Right atrium auricular region (tissue), 2 donors: ENCODE measurements around the gene PTPRD. TPM values are rescaled to one million over a fixed set of nuclear protein-coding genes. Genes with fewer than 3 reads are reported as not detected.
"Not testable (repeated sequence)": the region's sequence is repeated elsewhere in the genome, so short reads cannot be mapped to it uniquely, and the experiment has no call there.

Source experiments
- DNase-seq: peaks from one replicate; pipeline ENCODE4 v3.0.0-alpha.2; 2019; ENCODE audit warnings: low spot score
- H3K27ac ChIP-seq, 2 donors: fragments of 200-600 bp; sonication (generic); 1 replicate in 1 of 2; 2 replicates in 1 of 2; pipeline ENCODE4 v1.5.1; 2016 to 2019
- H3K27me3 ChIP-seq, 2 donors: fragments of 200-600 bp; sonication (generic); one replicate each; pipeline versions ENCODE4 v1.5.1 to v1.6.0; 2017 to 2019
- H3K36me3 ChIP-seq: fragments of 200-600 bp; sonication (generic); one replicate; pipeline ENCODE4 v1.5.1; 2016
- H3K4me1 ChIP-seq, 2 donors: fragments of 200-600 bp; sonication (generic); one replicate each; pipeline versions ENCODE4 v1.5.1 to v1.6.0; 2017 to 2019
- H3K4me3 ChIP-seq, 2 donors: fragments of 200-600 bp; sonication (generic); 1 replicate in 1 of 2; 2 replicates in 1 of 2; pipeline ENCODE4 v1.5.1; 2017 to 2019; ENCODE audit warnings: mild to moderate bottlenecking in 1 of 2, moderate library complexity in 1 of 2
- H3K9me3 ChIP-seq, 2 donors: fragments of 200-600 bp; sonication (generic); one replicate each; pipeline ENCODE4 v1.5.1; 2019
- total RNA-seq, 2 donors: library from RNA; depleted of rRNA; stranded (reverse); fragments of >200 nt; gene quantifications; one replicate each; pipeline ENCODE4 v1.1.0, GENCODE V29; 2016
- TF ChIP-seq, protein P1 (sequence below), 2 donors: fragments of 200-600 bp; sonication (generic); IDR thresholded peaks; one replicate each; pipeline ENCODE4 v1.5.1; 2019; ENCODE audit warnings: antibody characterized with exemption in 2 of 2

PTPRD gene
- total RNA-seq, 2 donors from 2014 or later = 5.5 to 6.6 TPM

DNA sequence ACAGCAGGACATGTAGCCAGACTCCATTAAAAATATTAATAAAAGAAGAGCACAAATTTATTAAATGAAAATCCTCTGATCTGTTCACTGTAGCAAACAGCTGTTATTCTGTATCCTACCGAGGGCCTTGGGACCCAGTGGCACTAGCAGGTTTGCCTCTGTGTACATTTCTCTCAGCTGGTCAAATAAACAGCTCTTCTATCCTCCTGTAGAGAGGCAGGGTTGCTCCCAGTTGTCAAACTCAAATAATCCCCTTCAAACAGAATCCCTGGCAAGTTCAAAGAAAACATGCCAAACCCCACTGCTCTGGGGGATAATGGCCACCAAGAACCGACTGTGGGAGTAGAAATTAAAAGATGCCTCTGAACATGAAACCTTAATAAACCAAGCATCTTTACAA lies 1551.2 kb downstream of the PTPRD start:
- no peaks in the 10 kb centered on the region for H3K9me3 ChIP-seq
- no peaks in the 10 kb centered on the region for H3K27me3 ChIP-seq
- no peaks in the 10 kb centered on the region for H3K4me1 ChIP-seq
- H3K4me3 ChIP-seq = no peak overlapping the region
- H3K36me3 ChIP-seq = no peaks in the 10 kb centered on the region
- TF ChIP-seq, protein P1, sequence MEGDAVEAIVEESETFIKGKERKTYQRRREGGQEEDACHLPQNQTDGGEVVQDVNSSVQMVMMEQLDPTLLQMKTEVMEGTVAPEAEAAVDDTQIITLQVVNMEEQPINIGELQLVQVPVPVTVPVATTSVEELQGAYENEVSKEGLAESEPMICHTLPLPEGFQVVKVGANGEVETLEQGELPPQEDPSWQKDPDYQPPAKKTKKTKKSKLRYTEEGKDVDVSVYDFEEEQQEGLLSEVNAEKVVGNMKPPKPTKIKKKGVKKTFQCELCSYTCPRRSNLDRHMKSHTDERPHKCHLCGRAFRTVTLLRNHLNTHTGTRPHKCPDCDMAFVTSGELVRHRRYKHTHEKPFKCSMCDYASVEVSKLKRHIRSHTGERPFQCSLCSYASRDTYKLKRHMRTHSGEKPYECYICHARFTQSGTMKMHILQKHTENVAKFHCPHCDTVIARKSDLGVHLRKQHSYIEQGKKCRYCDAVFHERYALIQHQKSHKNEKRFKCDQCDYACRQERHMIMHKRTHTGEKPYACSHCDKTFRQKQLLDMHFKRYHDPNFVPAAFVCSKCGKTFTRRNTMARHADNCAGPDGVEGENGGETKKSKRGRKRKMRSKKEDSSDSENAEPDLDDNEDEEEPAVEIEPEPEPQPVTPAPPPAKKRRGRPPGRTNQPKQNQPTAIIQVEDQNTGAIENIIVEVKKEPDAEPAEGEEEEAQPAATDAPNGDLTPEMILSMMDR (IDR thresholded peaks at IDR 0.05) = no peak
- no peak for DNase-seq
- no peak overlapping the region for H3K27ac ChIP-seq

DNA sequence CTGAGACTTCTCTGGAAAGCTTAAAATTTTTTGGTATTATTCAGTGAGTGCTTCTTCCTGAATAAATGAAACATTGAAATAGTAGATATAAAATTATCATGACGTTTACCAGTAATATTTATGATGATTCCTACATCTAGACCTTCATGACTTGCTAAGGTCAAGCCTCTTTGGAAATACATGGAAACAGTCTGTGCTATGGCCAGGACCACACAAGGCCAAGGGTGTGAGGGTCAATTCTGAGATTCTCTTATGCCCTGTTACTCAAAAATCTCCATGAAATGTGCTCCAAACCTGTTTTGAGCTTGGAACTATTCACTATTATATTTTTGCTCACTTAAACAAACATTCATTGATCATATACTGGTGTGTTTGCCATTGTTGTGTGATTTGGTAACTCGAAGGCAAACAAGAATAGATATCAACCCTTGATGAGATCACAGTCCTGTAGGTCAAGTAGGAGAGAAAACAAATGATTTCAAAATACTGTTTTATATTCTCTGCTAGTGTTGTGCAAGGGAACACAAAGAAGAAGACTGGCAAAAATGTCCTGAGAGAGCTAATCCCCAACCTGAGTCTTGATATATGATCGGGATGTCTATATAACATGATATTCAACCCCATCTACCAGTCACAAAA lies 1558.3 kb downstream of the PTPRD start:
- no peaks in the 10 kb centered on the region for H3K27me3 ChIP-seq
- no peak overlapping the region for H3K27ac ChIP-seq
- no peaks in the 10 kb centered on the region for H3K4me1 ChIP-seq
- H3K4me3 ChIP-seq = no peak overlapping the region
- no peak for DNase-seq
- TF ChIP-seq, protein P1 (IDR thresholded peaks at IDR 0.05) = no peak
- no peaks in the 10 kb centered on the region for H3K9me3 ChIP-seq
- no peaks in the 10 kb centered on the region for H3K36me3 ChIP-seq

DNA sequence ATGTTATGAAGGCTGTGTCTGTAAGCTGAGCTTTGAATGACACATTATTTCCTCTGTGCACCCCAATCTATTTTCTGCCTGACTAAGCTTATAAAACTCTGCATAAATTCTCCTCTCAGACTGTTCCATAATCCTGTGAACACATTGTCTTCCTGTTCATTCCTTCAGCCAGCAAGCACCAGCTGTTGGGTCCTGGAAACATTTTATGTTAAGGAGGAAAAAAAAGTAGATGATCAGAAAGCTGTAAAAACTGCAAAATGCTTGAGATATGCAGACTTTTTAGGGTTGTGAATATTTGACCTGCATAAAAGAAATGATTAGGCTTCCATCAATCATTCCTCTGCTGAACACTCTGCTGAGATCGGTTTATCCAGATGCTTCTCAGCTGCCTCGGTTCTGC lies 1567.2 kb downstream of the PTPRD start:
- TF ChIP-seq, protein P1 (IDR thresholded peaks at IDR 0.05) = no peak
- H3K9me3 ChIP-seq = no peaks in the 10 kb centered on the region
- H3K27ac ChIP-seq = no peak overlapping the region
- DNase-seq = no peak
- H3K4me3 ChIP-seq = no peak overlapping the region
- no peaks in the 10 kb centered on the region for H3K36me3 ChIP-seq
- H3K27me3 ChIP-seq = no peaks in the 10 kb centered on the region
- no peaks in the 10 kb centered on the region for H3K4me1 ChIP-seq

DNA sequence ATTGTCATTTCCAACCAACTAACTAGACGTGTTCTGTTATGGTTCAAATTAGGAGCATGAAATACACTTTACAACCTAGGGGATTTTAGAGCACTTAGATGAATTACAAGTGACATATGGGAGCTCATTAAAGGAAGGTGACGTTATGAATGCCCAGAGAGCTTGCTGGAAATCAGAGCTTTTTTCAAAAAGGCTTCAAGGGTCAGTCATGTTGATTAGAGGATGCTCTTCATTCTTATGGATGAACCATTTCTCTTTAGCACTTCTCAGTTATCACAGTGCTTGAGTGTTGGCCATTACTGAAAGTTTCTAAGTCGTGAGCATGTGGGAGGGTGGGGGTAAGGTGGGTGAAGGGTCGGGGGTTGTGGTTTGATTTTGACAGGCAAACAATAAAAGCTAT lies 1567.7 kb downstream of the PTPRD start:
- no peak overlapping the region for H3K4me3 ChIP-seq
- no peaks in the 10 kb centered on the region for H3K36me3 ChIP-seq
- no peaks in the 10 kb centered on the region for H3K27me3 ChIP-seq
- no peaks in the 10 kb centered on the region for H3K4me1 ChIP-seq
- TF ChIP-seq, protein P1 (IDR thresholded peaks at IDR 0.05) = no peak
- no peaks in the 10 kb centered on the region for H3K9me3 ChIP-seq
- DNase-seq = no peak
- no peak overlapping the region for H3K27ac ChIP-seq

DNA sequence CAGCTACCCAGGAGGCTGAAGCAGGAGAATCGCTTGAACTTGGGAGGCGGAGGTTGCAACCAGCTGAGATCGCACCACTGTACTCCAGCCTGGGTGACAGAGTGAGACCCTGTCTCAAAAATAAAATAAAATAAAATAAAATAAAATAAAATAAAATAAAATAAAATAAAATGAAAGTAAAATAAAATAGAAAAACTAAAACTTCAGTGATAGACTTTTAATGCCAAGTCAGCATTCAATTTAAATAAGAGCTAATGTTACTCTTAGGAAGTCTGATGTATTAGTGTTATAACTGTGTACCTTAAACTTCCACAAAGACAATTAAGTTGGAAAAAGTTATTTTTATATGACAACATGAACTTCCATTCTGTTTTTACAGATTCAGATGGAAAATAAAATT lies 1569.0 kb downstream of the PTPRD start:
- DNase-seq, H3K36me3 ChIP-seq, H3K27me3 ChIP-seq, H3K9me3 ChIP-seq, H3K4me3 ChIP-seq, H3K4me1 ChIP-seq, H3K27ac ChIP-seq: not testable (repeated sequence)

DNA sequence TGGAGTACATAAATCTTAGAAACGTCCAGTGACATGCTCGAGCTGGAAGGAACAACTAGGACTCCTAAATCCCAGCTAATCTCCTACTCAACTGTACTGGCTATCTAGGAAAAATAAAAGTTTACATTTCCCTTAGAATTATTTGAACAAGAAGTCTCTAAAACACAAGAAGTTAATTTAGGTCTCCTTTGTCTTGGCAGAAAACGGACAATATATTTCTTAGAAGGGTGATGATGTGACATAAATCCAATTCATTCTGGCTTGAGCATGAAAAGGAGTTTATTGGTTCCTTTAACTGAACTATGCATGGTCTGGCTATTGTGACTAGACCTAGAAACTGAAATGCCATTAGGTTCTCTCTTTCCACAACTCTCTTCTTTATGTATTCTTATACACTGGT lies 1571.0 kb downstream of the PTPRD start:
- no peaks in the 10 kb centered on the region for H3K4me1 ChIP-seq
- no peaks in the 10 kb centered on the region for H3K36me3 ChIP-seq
- DNase-seq = no peak
- H3K4me3 ChIP-seq = no peak overlapping the region
- H3K9me3 ChIP-seq = no peaks in the 10 kb centered on the region
- no peak overlapping the region for H3K27ac ChIP-seq
- TF ChIP-seq, protein P1 (IDR thresholded peaks at IDR 0.05) = no peak
- no peaks in the 10 kb centered on the region for H3K27me3 ChIP-seq
